Ishikawa (cell line): ENCODE data around the gene BRWD1.

Experiments
- EP300 ChIP-seq: IDR thresholded peaks from 2 replicates; pipeline ENCODE4 v1.6.1; 2012; ENCODE audit warnings: borderline replicate concordance
- FOXM1 ChIP-seq: IDR thresholded peaks from 2 replicates; pipeline ENCODE4 v1.6.1; 2012; ENCODE audit warnings: low read depth, borderline replicate concordance
- MAX ChIP-seq: IDR thresholded peaks from 2 replicates; pipeline ENCODE4 v1.6.1; 2012
- NFIC ChIP-seq: IDR thresholded peaks from 2 replicates; pipeline ENCODE4 v1.6.1; 2012
- RAD21 ChIP-seq: IDR thresholded peaks from 2 replicates; pipeline ENCODE4 v1.6.1; 2012; ENCODE audit warnings: low read depth
- TAF1 ChIP-seq: IDR thresholded peaks from 2 replicates; pipeline ENCODE4 v1.6.1; 2012; ENCODE audit warnings: low read depth, mild to moderate bottlenecking
- TCF12 ChIP-seq: IDR thresholded peaks from 2 replicates; pipeline ENCODE4 v1.6.1; 2012; ENCODE audit warnings: low read depth

- TF ChIP-seq FOXM1 (no peak), TCF12 (no peak), EP300 (no peak), NFIC (no peak), MAX (no peak), TAF1 (no peak), RAD21 (no peak)
These were observed 32.8 kb upstream of the BRWD1 start for GRCh38 chr21:39346206-39346605.
